ENCODE data around the gene AKT2.

AKT2 gene

DNA sequence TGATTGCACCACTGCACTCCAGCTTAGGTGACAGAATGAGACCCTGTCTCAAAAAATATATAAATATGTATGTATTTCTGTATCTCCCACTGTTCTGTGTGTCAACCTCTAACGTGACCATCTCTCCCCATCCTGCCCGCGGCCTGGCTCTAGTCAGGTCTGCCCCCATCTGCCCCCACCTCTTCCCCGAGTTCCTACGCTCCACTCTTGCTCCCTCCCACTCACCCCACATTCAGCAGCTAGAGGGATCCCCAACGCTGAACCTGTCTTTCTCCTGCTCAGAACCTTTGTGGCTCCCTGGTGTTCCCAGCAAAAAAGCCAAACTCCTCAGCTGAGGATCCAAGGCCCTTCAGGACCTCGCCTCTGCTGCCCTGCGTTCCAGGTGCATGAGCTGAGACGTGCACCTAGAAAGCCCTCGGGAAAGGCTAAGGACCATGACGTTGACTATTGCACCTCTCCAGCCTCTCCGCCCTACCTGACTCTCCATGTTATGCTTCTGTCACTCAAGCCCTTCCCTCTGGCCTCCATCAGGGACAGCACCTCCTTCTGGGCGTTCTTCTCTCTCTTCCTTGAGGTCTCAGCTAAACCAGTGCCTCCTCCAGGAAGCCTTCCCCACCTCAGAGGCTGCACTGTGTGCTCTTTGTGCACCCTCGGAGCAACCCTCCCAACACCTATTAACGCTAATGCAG is 18.1 kb downstream of the AKT2 start:
- Histone ChIP-seq H4K20me1 (peaks cover 100% of the 10 kb centered on the region), H3K4me1 (peaks cover 53% of the 10 kb centered on the region), H3K9me3 (no peaks in the 10 kb centered on the region), H3K9ac (no peak overlapping the region), H3K4me2 (peak overlapping the region; percentile 40; the same call in 1 of the 2 replicates), H3K4me3 (no peak overlapping the region), H3K27ac (0 out of 2 replicates have a peak overlapping the region, but pooled peaks have one; percentile 53), H3K27me3 (no peaks in the 10 kb centered on the region), H3K36me3 (peaks cover 90% of the 10 kb centered on the region)
- no peak for TF ChIP-seq Cebpa-rat (IDR thresholded peaks at IDR 0.05)

DNA sequence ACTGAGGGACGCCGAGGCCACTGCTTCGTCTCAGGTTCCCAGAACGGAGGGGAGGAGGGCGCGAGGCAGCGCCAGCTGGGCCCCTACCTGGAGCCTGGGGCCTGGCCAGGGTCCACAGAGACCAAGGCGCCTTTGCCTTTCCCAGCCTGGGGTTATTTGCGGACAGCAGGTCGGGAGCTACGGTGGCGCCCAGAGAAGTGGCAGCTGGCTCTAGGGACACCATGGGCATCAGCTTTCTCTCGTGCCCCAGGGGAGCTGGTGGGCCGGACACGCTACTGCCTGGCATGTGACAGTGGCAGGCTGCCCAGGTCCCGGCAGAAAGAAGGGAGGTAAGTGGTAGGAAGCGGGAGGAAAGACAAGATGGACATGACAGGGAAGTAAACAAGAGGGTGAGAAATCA is 19.0 kb downstream of the AKT2 start:
- Histone ChIP-seq H3K9ac (no peak overlapping the region), H3K4me2 (peak overlapping the region; percentile 40), H3K4me3 (no peak overlapping the region), H3K27me3 (no peaks in the 10 kb centered on the region), H3K36me3 (peaks cover 95% of the 10 kb centered on the region), H3K9me3 (no peaks in the 10 kb centered on the region), H4K20me1 (peaks cover 100% of the 10 kb centered on the region), H3K4me1 (peaks cover 43% of the 10 kb centered on the region), H3K27ac (peak overlapping the region; percentile 53)
- TF ChIP-seq Cebpa-rat (IDR thresholded peaks at IDR 0.05): no peak

DNA sequence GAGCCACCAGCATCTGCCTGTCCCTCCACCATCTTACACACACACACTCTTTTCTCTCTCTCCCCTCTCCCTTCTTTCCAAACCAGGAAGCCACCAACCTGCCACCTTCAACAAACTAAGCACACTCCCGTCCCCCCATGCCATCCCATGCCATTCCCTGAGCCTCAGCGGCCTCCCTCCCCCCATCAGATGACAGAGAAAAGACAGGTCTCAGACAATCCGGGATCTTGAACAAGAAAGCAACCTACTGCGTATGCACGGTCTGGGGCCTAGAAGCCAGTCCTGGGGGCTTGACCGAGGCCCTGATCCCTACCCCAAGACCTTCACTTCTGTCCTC is 19.4 kb downstream of the AKT2 start:
- Histone ChIP-seq H3K27me3 (no peaks in the 10 kb centered on the region), H3K9me3 (no peaks in the 10 kb centered on the region), H3K4me2 (no peak overlapping the region), H4K20me1 (peaks cover 100% of the 10 kb centered on the region), H3K36me3 (peaks cover 96% of the 10 kb centered on the region), H3K9ac (no peak overlapping the region), H3K27ac (peak overlapping the region; percentile 53; the same call in 1 of the 2 replicates), H3K4me3 (no peak overlapping the region), H3K4me1 (peaks cover 39% of the 10 kb centered on the region)
- no peak for TF ChIP-seq Cebpa-rat (IDR thresholded peaks at IDR 0.05)

GRCh38 chr19:40265055-40265762 is 19.9 kb downstream of the AKT2 start:
- H3K4me3 ChIP-seq: no peak overlapping the region
- H3K4me1 ChIP-seq: peaks cover 36% of the 10 kb centered on the region
- TF ChIP-seq Cebpa-rat (IDR thresholded peaks at IDR 0.05): no peak
- no peak overlapping the region for H3K9ac ChIP-seq
- H3K4me2 ChIP-seq: no peak overlapping the region
- peaks cover 93% of the 10 kb centered on the region for H3K36me3 ChIP-seq
- peaks cover 100% of the 10 kb centered on the region for H4K20me1 ChIP-seq
- H3K9me3 ChIP-seq: no peaks in the 10 kb centered on the region
- no peak overlapping the region for H3K27ac ChIP-seq
- H3K27me3 ChIP-seq: no peaks in the 10 kb centered on the region

GRCh38 chr19:40264314-40265054 is 20.7 kb downstream of the AKT2 start:
- Histone ChIP-seq H3K9me3 (no peaks in the 10 kb centered on the region), H3K27ac (no peak overlapping the region), H3K27me3 (no peaks in the 10 kb centered on the region), H3K36me3 (peaks cover 85% of the 10 kb centered on the region), H3K4me2 (no peak overlapping the region), H3K9ac (no peak overlapping the region), H3K4me1 (peaks cover 38% of the 10 kb centered on the region), H3K4me3 (no peak overlapping the region), H4K20me1 (peaks cover 100% of the 10 kb centered on the region)
- TF ChIP-seq Cebpa-rat (IDR thresholded peaks at IDR 0.05): no peak

DNA sequence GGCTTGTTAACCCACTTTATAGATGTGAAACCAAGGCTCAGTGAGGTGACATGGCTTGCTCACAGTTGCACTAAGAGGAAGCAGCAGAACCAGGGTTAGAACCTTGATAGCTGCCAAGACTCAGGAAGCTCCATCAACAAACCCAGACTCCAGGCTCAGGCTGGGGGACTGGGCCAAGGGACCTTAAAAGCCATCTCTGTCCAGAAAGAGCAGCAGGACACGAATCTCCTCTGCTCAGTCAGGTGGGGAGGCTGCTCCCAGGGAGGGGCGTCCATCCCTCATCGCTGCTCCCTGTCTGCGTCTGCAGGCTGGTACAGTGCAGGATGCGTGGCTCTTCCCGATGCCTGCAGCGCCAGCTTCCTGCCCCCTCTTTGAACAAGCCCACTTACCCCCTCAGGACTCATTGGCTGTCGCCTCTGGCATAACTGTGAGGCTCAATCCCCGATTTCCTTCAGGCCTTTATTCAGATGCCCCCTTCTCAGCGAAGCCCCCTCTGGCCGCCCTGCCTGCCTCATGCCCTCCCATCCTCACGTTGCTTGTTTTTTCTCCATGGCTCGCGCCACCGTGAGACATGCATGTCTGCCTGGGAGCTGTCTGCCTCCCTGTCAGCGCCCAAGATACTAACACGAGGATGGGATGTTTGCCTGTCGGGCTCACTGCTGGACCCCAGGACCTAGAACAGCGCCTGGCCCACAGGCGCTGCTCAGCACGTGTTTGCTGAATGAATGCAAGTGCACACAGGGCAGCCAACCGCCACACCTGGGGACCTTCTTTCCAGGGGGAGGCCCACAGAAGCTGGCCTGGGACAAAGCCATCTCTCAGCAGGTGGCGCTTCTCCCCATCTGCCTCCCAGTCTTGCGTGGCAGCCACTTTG is 21.5 kb downstream of the AKT2 start:
- Histone ChIP-seq H3K9me3 (no peaks in the 10 kb centered on the region), H3K9ac (no peak overlapping the region), H3K27ac (no peak overlapping the region), H3K27me3 (no peaks in the 10 kb centered on the region), H3K4me2 (no peak overlapping the region), H4K20me1 (peaks cover 100% of the 10 kb centered on the region), H3K36me3 (peaks cover 77% of the 10 kb centered on the region), H3K4me1 (peaks cover 37% of the 10 kb centered on the region), H3K4me3 (no peak overlapping the region)
- no peak for TF ChIP-seq Cebpa-rat (IDR thresholded peaks at IDR 0.05)

- Histone ChIP-seq H3K27ac (no peak overlapping the region), H3K27me3 (no peaks in the 10 kb centered on the region), H3K36me3 (peaks cover 76% of the 10 kb centered on the region), H4K20me1 (peaks cover 100% of the 10 kb centered on the region), H3K4me2 (no peak overlapping the region), H3K4me1 (peaks cover 28% of the 10 kb centered on the region), H3K9me3 (no peaks in the 10 kb centered on the region), H3K9ac (no peak overlapping the region), H3K4me3 (no peak overlapping the region)
- no peak for TF ChIP-seq Cebpa-rat (IDR thresholded peaks at IDR 0.05)
These were observed 22.7 kb downstream of the AKT2 start for GRCh38 chr19:40262422-40262821.

GRCh38 chr19:40261631-40262030 is 23.5 kb downstream of the AKT2 start:
- no peaks in the 10 kb centered on the region for H3K9me3 ChIP-seq
- H3K4me1 ChIP-seq: peaks cover 21% of the 10 kb centered on the region
- H3K4me2 ChIP-seq: no peak overlapping the region
- H3K4me3 ChIP-seq: no peak overlapping the region
- H3K36me3 ChIP-seq: peaks cover 76% of the 10 kb centered on the region
- no peaks in the 10 kb centered on the region for H3K27me3 ChIP-seq
- H3K9ac ChIP-seq: no peak overlapping the region
- no peak for TF ChIP-seq Cebpa-rat (IDR thresholded peaks at IDR 0.05)
- no peak overlapping the region for H3K27ac ChIP-seq
- H4K20me1 ChIP-seq: peaks cover 100% of the 10 kb centered on the region

DNA sequence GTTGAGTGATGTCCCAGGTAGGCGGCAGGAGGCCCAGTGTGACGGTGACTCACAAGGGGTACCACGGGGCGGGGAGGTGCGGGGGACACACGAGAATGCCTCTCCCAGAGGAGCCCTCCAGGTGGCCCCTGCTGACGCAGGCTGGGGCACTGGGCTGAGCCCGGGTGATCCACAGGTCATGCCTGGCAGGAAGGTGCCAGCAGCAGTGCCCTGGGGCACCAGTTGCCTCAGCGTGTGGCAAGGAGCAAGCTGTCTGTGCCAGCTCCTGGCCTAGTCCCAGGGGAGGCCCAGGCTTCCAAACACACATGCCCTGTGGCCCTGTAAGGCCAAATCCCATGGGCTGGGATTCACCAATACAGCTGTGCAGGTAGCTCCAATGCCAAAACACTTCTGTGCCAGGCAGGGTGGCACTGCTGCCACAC is 28.0 kb downstream of the AKT2 start:
- peaks cover 13% of the 10 kb centered on the region for H3K4me1 ChIP-seq
- H3K36me3 ChIP-seq: peaks cover 77% of the 10 kb centered on the region
- no peak for TF ChIP-seq Cebpa-rat (IDR thresholded peaks at IDR 0.05)
- H3K9ac ChIP-seq: no peak overlapping the region
- no peak overlapping the region for H3K27ac ChIP-seq
- no peak overlapping the region for H3K4me3 ChIP-seq
- H3K4me2 ChIP-seq: no peak overlapping the region
- peaks cover 97% of the 10 kb centered on the region for H4K20me1 ChIP-seq
- no peaks in the 10 kb centered on the region for H3K9me3 ChIP-seq
- no peaks in the 10 kb centered on the region for H3K27me3 ChIP-seq

Measured in BLaER1 (cell line).